HUDEP-2 (cell line): ENCODE data around the gene ANKRD13A.
"Not testable (repeated sequence)": the region's sequence is repeated elsewhere in the genome, so short reads cannot be mapped to it uniquely, and the experiment has no call there.

Source experiments
- DNase-seq, 76 experiments: peaks; one replicate each; lab custom pipeline; 2025; ENCODE audit not compliant: unreplicated experiment in 76 of 76; lab: John Stamatoyannopoulos, UW

Gene ANKRD13A

DNA sequence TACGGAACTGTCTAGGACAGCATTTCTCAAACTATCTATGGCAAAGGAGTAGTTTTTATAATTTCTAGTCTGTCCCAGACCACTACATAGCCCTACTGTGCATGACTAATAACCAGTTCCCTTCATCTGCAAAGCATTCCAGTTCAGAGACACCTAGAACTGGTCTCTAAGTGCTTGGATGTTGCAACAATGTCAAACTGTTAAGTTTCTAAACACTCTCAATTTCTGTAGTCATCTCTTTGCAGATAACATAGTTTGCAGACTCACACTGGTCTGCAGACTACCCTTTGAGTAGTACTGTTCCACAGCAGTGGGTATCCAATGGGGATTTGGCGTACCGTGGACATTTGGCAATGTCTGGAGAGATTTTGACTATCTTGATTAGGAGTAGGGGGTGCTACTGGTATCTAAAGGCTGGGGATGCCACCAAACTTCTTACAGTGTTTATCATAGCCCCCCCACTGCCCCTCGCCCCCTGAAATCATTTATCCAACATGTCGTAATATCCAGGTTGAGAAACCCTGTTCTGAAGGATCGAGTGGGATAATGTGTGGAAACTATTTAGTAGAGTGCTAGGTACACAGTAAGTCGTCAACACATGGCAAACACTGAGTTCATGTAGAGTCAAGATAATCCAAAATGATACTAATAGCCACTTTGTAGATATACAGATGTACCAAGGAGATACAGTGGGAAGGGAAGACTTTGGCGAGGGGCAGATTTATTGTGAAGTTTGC, 47.4 kb downstream of the ANKRD13A start:
- DNase-seq = no peak

DNA sequence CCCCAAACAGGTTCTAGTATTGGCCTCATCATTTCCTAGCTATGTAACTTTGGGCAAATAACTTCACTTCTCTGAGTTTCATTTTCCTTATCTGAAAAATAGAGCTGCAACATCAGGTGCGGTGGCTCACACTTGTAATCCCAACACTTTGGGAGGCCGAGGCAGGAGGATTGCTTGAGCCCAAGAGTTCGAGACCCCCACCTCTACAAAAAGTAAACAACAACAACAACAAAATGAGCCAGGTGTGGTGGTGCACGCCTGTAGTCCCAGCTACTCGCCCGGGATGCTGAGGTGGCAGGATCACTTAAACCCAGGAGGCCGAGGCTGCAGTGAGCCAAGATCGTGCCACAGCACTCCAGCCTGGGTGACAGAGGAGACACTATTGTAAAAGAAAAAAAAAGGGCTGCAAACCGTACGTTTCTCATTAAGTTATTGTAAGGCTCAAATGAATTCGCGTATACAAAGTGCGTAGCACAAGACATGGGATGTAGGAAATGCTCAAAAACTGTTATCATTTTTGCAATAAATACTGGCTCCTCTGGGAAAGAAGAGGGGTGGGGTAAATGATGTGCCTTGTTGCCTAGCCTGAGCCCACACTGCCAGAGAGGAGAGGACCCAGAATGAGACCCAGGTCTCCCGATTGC, 48.2 kb downstream of the ANKRD13A start:
- DNase-seq = no peak

DNA sequence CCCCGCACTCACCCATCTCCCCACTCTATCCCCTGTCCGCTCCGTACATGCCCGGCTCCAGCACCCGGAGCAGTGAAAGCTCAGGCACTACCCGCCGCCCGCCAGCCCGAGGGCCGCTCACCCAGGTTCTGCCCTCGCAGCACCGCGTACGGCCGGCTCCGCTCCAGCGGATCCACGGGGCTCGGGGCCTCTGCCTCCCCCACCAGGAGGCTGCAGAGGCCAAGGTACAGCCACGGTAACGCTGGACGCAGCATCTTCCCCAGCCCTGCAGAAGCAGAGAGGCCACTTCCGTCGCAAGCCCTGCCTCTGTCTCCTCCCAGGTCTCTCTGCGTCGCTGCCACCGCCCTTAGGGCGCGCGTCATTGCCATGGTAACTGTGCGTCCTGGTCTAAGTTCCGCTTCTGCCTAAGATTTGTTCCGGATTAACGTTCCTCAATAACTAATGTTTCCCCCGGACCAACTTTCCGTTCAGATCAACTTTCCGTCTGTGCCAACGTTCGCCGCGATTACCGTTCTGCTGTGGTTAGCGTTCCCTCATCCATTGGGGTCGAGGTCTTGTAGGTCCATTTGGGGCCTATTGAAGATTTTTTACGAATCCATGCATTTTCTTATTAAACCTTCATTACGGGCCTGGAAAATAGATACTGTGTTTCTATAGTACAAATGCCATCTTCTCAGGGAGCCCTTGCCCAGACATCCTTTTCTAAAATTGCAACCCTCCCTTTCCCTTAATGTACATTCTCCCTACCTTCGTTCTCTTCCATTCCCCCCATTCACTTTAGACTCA, 49.2 kb downstream of the ANKRD13A start, which contains the start of gene C12orf76:
C12orf76 (minus strand) TSS at position 281 of the 786 bp plus-strand sequence; CDS start at position 254, 27 bp downstream.
- peak; percentile 13 to 95 (median 85) for DNase-seq

DNA sequence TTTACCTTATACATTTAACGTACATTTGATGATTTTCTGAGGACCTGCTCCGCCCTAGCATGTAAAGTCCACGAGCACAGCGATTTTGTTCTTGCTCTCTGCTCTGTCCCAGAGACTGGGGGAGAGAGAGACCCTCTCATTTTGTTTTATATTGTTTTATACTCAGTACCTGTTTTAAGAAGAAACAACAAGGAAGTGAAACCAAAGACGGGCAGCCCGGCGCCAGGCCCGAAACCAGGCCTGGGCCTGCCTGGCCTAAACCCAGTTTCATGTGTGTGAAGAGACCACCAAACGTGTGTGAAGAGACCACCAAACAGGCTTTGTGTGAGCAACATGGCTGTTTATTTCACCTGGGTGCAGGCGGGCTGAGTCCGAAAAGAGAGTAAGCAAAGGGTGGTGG, 49.8 kb downstream of the ANKRD13A start:
- not testable (repeated sequence) for DNase-seq

DNA sequence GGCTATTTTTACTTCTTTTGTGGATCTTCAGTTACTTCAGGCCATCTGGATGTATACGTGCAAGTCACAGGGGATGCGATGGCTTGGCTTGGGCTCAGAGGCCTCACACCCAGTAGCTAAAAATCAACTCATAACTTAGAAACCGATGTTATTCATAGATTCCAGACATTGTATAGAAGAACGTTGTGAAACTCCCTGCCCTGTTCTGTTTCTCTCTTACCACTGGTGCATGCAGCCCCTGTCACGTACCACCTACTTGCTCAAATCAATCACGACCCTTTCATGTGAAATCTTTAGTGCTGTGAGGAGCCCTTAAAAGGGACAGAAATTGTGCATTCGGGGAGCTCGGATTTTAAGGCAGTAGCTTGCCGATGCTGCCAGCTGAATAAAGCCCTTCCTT, 50.4 kb downstream of the ANKRD13A start:
- not testable (repeated sequence) for DNase-seq

DNA sequence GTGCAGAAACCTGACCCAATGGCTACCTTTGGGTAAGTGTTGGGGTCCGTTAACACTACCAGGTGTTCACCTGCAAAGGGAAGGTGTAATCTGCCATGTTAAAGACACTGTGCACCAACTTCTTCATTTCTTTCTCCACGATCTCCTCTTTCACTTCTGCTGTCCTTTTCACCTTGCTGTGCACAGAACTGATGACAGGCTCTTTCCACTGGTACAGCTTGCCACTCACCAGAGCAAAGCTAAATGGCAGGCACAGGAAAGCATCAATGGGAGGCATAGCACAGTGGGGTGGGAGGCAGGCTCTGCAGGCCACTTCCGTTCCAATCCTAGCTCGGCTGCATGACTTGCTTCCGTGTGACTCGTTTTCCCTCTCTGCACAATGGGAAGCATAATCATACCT, 51.7 kb downstream of the ANKRD13A start:
- DNase-seq = no peak

DNA sequence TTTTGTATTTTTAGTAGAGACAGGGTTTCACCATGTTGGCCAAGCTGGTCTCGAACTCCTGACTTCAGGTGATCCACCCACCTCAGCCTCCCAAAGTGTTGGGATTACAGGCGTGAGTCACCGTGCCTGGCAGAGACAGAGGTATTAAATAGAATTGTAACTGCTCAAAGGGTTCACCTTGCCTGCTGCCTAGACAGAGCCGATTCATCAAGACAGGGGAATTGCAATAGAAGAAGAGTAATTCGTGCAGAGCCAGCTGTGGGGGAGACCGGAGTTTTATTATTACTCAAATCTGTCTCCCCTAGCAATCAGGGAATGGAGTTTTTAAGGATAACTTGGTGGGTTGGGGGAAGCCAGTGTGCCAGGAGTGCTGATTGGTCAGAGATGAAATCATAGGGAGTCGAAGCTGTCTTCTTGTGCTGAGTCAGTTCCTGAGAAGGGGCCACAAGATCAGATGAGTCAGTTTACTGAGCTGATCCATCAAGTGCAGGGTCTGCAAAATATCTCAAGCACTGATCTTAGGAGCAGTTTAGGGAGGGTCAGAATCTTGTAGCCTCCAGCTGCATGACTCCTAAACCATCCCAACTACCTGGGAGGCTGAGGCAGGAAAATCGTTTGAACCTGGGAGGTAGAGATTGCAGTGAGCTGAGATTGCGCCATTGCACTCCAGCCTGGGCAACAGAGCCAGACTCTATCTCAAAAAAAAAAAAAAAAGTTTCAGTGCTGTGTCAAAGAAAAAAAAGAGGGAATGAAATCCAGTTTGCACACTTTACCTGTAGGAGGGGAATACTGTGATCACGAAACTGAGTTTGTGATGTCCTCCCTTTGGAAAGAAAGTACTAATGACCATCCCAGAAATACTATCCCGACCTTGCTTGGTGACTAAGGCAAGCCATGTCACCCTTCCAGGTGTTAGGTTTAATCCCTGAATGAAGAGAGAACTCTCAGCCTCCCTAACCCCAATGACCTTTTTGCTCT, 56.4 kb downstream of the ANKRD13A start:
- peak in 1 of 76 experiments; percentile 3 for DNase-seq

DNA sequence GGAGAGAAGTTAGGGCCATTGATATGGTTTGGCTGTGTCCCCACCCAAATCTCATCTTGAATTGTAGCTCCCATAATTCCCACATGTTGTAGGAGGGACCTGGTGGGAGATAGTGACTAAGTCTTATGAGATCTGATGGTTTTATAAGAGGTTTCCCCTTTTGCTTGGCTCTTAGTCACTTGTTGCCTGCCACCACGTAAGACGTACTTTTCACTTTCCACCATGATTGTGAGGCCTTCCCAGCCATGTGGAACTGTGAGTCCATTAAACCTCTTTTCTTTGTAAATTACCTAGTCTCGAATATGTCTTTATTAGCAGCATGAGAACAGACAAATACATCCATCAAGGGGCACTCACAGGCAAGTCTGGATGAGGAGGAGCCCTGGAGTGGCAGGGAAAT, 57.4 kb downstream of the ANKRD13A start:
- not testable (repeated sequence) for DNase-seq

DNA sequence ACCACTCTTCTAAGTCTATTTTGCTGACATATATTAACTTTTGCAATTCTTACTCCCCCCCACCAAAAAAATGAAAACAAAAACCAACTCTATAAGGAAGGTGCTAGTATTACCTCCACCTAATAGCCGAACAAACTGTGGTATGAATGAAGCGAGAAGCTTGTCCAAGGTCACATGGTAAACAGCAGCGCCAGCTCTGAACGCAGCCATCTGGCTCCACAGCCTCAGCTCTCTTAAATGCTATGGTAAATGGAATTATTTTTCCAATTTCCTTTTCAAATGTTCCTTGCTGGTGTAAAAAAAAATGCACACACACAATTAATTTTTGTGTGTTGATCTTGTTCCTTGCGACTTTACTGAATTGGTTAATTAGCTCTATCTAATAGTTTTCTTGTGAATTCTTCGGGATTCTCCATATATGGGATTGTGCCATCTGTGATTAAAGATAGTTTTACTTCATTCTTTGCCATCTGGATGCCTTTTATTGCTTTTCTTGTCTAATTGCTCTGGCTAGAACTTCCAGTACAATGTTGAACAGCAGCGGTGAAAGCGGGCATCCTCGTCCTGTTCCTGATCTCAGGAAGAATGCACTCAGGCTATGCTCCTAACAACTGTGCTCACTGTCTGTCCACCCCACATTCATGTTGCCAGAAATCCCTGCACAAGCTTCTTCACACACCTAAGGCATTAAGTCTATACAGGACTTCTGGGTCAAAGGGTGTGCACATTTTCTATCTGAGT, 59.8 kb downstream of the ANKRD13A start:
- no peak for DNase-seq

DNA sequence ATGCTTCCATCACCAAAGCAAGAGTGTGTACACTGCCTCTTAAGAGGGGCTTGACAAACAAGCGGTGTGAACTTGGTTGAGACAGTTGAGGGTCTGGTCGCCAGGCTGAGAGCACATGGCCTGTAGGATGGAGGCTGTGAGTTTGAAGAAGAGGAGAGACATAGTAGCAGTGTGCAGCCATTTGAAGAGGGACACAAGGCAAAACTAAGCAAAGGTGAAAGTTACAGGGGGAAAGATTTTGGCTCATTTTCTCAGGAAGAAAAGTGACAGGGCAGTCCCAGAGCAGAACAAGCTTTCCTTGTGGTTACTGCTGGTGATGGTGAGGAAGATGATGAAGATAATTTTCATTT, 60.4 kb downstream of the ANKRD13A start:
- no peak for DNase-seq

DNA sequence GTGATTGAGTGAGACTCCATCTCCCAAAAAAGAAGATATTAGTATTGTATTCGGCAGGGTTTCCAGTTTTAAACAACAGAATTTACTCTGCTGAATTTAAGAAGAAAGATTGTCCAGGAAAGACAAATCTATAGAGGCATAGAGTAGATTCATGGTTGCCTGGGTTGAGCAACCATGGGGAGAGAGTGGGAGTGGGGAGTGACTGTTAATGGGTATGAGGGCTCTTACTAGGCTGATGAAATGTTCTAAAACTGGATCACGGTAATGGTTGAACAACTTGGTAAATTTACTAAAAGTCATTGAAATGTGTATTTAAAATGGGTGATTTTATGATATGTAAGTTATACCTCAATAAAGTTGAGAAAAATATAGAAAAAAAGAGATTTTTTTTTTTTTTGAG, 63.0 kb downstream of the ANKRD13A start:
- DNase-seq = no peak

DNA sequence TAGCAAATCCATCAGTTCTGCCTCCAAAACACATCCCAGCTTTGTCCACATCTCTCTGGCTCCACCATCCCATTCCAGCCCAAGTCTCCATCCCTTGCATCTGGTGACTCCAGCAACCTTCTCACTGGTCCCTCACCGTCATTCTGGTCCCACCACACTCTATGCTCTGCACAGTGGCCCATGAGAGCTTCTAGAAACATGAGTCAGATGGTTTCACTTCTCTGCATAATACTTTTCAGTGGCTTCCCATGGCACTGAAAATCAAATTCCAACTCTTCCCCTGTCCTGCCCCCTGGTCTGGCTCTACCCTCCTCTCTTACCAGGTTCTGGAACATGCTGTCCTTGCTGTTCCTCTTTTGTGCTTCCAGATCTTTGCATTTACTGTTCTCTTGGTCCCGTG, 66.3 kb downstream of the ANKRD13A start:
- no peak for DNase-seq

DNA sequence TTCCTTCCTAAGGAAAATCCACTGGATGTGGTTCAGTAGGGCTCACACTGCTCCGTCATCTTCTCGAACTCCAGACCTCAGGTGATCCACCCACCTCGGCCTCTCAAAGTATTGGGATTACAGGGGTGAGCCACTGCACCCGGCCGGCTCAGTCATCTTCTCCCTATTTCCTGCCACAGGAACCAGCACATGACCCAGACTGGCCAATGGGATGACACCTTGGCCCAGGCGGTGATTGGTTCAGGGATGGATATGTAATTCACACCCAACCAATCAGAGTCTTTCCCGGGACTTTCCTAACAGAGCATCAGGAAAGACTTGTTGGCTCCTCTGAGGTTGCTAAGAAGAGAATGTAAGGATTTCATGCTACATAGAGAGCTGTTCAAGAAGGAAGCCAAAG, 68.3 kb downstream of the ANKRD13A start:
- DNase-seq = no peak

DNA sequence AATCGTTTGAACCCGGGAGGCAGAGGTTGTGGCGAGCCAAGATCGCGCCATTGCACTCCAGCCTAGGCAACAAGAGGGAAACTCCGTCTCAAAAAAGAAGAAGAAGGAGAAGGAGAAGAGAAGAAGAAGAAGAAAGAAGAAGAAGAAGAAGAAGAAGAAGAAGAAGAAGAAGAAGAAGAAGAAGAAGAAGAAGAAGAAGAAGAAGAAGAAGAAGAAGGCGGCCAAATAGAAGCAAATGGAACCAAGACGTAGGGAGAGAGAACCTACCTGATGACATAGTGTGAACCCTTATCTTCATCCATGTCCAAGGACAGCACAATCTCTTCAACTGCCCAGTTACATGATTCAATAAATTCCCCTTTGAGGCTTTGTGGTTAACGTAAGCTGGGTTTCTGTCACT, 68.9 kb downstream of the ANKRD13A start:
- not testable (repeated sequence) for DNase-seq

DNA sequence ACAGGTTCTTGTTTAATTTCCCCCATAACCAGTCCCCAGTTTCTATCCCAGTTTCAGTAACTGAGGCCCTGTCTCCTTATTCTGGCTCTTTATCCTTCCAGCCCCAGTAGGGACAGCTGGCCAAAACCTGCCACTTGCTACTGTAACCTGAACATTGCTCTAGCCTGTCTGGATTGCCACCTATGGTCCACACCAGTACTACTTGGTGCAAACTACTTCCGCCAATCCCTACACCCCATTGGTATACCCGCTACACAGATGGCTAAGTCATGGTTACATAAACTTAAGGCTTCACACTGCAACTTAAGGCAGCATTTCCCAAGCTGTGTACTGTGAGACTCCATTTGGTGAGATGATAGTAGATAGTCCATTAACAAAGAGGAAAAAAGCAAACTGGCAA, 69.4 kb downstream of the ANKRD13A start:
- no peak for DNase-seq

DNA sequence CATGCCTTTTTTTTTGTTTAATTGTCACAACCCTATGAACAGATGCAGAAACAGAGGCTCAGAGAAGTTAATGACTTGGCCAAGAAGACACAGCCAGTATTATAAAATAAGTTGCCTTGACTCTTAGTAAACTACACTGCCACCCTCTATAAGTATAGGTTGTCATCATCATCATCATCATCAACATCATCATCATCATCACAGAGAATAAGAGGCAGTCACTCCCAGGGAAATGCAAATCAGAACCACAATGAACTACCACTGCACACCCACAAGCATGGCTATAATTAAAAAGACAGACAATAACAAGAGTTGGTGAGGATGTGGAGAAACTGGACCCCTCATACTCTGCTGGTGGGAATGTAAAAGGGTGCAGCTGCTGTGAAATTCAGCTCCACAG, 72.3 kb downstream of the ANKRD13A start:
- DNase-seq = no peak

DNA sequence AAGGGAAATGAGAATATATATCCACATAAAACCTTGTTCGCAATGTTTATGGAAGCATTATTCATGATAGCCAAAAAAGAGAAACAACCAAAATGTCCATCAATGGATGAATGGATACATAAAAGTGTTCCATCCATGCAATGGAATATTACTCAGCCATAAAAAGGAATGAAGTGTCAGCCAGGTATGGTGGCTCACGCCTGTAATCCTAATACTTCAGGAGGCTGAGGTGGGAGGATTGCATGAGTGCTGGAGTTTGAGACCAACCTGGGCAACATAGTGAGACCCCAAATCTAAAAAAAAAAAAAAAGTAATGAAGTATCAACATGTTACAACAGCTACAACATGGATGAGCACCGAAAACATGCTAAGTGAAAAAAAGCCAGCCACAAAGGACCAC, 72.7 kb downstream of the ANKRD13A start:
- no peak for DNase-seq

DNA sequence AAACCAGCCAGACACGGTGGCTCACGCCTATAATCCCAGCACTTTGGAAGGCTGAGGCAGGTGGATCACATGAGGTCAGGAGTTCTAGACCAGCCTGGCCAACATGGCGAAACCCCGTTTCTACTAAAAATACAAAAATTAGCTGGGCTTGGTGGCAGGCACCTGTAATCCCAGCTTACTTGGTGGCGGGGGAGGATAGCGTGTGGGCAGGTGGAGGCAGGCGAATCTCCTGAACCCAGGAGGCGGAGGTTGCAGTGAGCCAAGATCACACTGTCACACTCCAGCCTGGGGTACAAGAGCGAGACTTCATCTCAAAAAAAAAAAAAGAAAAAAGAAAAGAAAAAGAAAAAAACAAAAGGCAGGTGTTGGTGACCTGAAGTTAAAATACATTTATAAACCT, 73.4 kb downstream of the ANKRD13A start:
- not testable (repeated sequence) for DNase-seq

DNA sequence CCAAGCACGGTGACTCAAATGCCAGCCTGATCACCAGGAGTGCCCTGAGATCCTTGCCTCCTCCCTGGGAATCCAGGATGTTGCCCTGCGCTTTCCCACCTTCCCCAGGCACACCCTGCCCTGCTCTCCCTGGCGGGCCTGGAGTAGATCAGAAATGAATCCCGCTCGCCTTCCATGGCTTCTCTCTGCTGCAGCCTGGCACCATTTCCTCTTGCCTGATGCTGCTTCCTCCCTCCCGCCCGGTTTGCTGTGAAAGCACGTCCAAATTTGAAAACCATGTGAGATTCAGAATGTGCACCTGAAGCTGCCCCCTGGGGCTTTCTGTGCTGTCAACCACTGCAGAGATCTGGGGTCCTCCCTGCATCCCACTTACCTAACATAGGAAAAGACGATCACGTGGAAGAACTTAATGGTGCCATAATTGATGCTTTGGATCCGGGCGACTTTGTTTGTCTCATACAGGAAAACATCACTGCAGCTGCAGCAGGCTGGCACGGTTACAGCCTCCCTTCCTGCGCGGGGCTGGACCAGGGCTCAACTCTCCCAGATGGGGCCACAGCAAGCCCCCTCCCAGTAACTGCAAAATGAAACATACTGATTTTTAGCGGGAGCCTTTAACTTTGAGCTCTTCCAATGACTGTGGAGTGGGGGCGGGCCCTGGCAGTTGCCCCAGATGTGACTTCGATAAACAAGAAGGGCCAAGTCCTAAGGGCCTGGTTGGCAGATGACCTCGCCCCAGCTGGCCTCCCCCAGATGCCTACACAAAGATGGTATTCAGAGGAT, 74.0 kb downstream of the ANKRD13A start:
- peak in 20 of 76 experiments; percentile 2 to 38 (median 13) for DNase-seq
